CD14-positive monocyte (primary cell): ENCODE results near the gene OR2F1. TPM values are rescaled to one million over a fixed set of nuclear protein-coding genes. Genes with fewer than 3 reads are reported as not detected.
"Not testable (repeated sequence)": the region's sequence is repeated elsewhere in the genome, so short reads cannot be mapped to it uniquely, and the experiment has no call there.

Source experiments
- DNase-seq, 3 donors: peaks; one replicate each; pipeline ENCODE4 v3.0.0-alpha.2; 2011 to 2022
- H2AFZ ChIP-seq: 2 replicates; pipeline ENCODE4 v1.6.0; 2012; ENCODE audit warnings: mild to moderate bottlenecking, low read depth, low read length, inconsistent platforms; ENCODE audit not compliant: insufficient read depth, poor library complexity, severe bottlenecking
- H3K27ac ChIP-seq, 2 donors: 1 replicate in 1 of 2; 2 replicates in 1 of 2; pipeline ENCODE4 v1.5.1; 2012 to 2013; ENCODE audit warnings: low read length in 2 of 2, control low read depth in 1 of 2, inconsistent platforms in 1 of 2, low read depth in 1 of 2, mild to moderate bottlenecking in 1 of 2
- H3K27me3 ChIP-seq, 2 donors: one replicate each; pipeline versions ENCODE4 v1.6.0 to v1.6.1; 2011 to 2013; ENCODE audit warnings: low read length in 2 of 2; ENCODE audit not compliant: control insufficient read depth in 2 of 2, insufficient read depth in 2 of 2
- H3K36me3 ChIP-seq, 2 donors: replicated peaks in 1 of 2; 1 replicate in 1 of 2; 2 replicates in 1 of 2; pipeline versions ENCODE4 v1.5.1 to v1.6.1; 2012 to 2013; ENCODE audit warnings: low read length in 2 of 2, control low read depth in 1 of 2, inconsistent platforms in 1 of 2, mild to moderate bottlenecking in 1 of 2; ENCODE audit not compliant: insufficient read depth in 2 of 2, control insufficient read depth in 1 of 2
- H3K4me1 ChIP-seq, 2 donors: 1 replicate in 1 of 2; 2 replicates in 1 of 2; pipeline versions ENCODE4 v1.5.1 to v1.6.1; 2012 to 2013; ENCODE audit warnings: low read length in 2 of 2, control low read depth in 1 of 2, inconsistent platforms in 1 of 2, mild to moderate bottlenecking in 1 of 2, moderate library complexity in 1 of 2; ENCODE audit not compliant: insufficient read depth in 2 of 2, control insufficient read depth in 1 of 2
- H3K4me2 ChIP-seq: replicated peaks from 2 replicates; pipeline ENCODE3; 2012; ENCODE audit warnings: low read length, moderate library complexity, mild to moderate bottlenecking; ENCODE audit not compliant: poor library complexity, severe bottlenecking; ENCODE audit errors: extremely low read depth
- H3K4me3 ChIP-seq, 3 experiments: fragments of 200-600 bp in 1 of 3; sonication (generic) in 1 of 3; replicated peaks in 1 of 3; 1 replicate in 2 of 3; 2 replicates in 1 of 3; pipeline ENCODE4 v1.5.1; 2011 to 2013; ENCODE audit warnings: low read length in 3 of 3, mild to moderate bottlenecking in 3 of 3, control low read depth in 2 of 3, low read depth in 2 of 3, inconsistent platforms in 1 of 3, moderate library complexity in 1 of 3
- H3K79me2 ChIP-seq: 2 replicates; pipeline ENCODE4 v1.6.0; 2012; ENCODE audit warnings: mild to moderate bottlenecking, control low read depth, inconsistent platforms, low read length, moderate library complexity; ENCODE audit not compliant: insufficient read depth
- H3K9ac ChIP-seq: 2 replicates; pipeline ENCODE4 v1.6.0; 2017; ENCODE audit warnings: low read length, mild to moderate bottlenecking; ENCODE audit not compliant: insufficient read depth, poor library complexity, severe bottlenecking
- H3K9me3 ChIP-seq, 2 donors: replicated peaks in 1 of 2; 1 replicate in 1 of 2; 2 replicates in 1 of 2; pipeline versions ENCODE4 v1.5.1 to v1.6.1; 2012 to 2013; ENCODE audit warnings: low read length in 2 of 2, control low read depth in 1 of 2; ENCODE audit not compliant: control insufficient read depth in 1 of 2, insufficient read depth in 1 of 2
- H4K20me1 ChIP-seq: 2 replicates; pipeline ENCODE4 v1.6.0; 2012; ENCODE audit warnings: mild to moderate bottlenecking, low read length, control low read depth, moderate library complexity; ENCODE audit not compliant: insufficient read depth
- H3K27ac Mint-ChIP-seq, 7 donors: one replicate each; pipeline ENCODE4 v1.8.0; 2020; ENCODE audit warnings: mild to moderate bottlenecking in 7 of 7, mixed read lengths in 7 of 7, moderate library complexity in 6 of 7, inconsistent platforms in 2 of 7
- H3K27me3 Mint-ChIP-seq, 3 donors: one replicate each; pipeline ENCODE4 v1.8.0; 2021 to 2022; ENCODE audit warnings: low read depth in 3 of 3, mild to moderate bottlenecking in 3 of 3, mixed read lengths in 3 of 3, moderate library complexity in 3 of 3, inconsistent platforms in 1 of 3
- H3K36me3 Mint-ChIP-seq, 2 donors: one replicate each; pipeline ENCODE4 v1.8.0; 2020; ENCODE audit warnings: mixed read lengths in 2 of 2, inconsistent platforms in 1 of 2, mild to moderate bottlenecking in 1 of 2
- H3K4me1 Mint-ChIP-seq: one replicate; pipeline ENCODE4 v1.8.0; 2020; ENCODE audit warnings: mild to moderate bottlenecking, mixed read lengths
- H3K4me3 Mint-ChIP-seq, 2 donors: one replicate each; pipeline ENCODE4 v1.8.0; 2020; ENCODE audit warnings: mild to moderate bottlenecking in 2 of 2, mixed read lengths in 2 of 2, moderate library complexity in 1 of 2
- H3K9me3 Mint-ChIP-seq, 7 donors: one replicate each; pipeline ENCODE4 v1.8.0; 2020 to 2022; ENCODE audit warnings: mixed read lengths in 7 of 7, mild to moderate bottlenecking in 6 of 7, moderate library complexity in 6 of 7, inconsistent platforms in 2 of 7
- CTCF ChIP-seq: fragments of 200-600 bp; IDR thresholded peaks from one replicate; pipeline ENCODE4 v1.8.0; 2022; ENCODE audit warnings: antibody characterized with exemption, mild to moderate bottlenecking
- WGBS: methylation state at CpG from one replicate; pipeline ENCODE4 v1.1.5; 2013; ENCODE audit warnings: missing lambda C conversion rate; ENCODE audit not compliant: insufficient coverage; 5-methylcytosine and 5-hydroxymethylcytosine counted together
- intact Hi-C, 2 donors: fragments of 100-400 bp; cut with micrococcal nuclease; formaldehyde crosslinking; loops; one replicate each; pipeline versions ENCODE4 v1.15.0 to v1.15.1; 2023
- polyA plus RNA-seq, 3 donors: library from polyadenylated mRNA; depleted of rRNA in 1 of 3; unstranded in 2 of 3; stranded (reverse) in 1 of 3; fragments of 300-500 nt in 2 of 3; fragments of >200 nt in 1 of 3; fragmentation: Illumina TruSeq in 2 of 3; gene quantifications; 1 replicate in 2 of 3; 2 replicates in 1 of 3; pipeline ENCODE4 v1.2.3, GENCODE V29; 2012 to 2021

The OR2F1 gene
- polyA plus RNA-seq, 3 donors, result not detected

- 70% methylated on average over 1 of the region's 1 CpG for WGBS
- H3K4me1 Mint-ChIP-seq, H3K79me2 ChIP-seq, H3K4me1 ChIP-seq, H3K36me3 ChIP-seq, H3K4me3 ChIP-seq, H3K4me2 ChIP-seq, DNase-seq, H3K9ac ChIP-seq, H3K27me3 Mint-ChIP-seq, H3K27ac ChIP-seq, H3K36me3 Mint-ChIP-seq, intact Hi-C loops, H3K4me3 Mint-ChIP-seq, H2AFZ ChIP-seq, H4K20me1 ChIP-seq, H3K27me3 ChIP-seq: not testable (repeated sequence)
- Mint-ChIP-seq H3K27ac (peak overlapping the region in 1 of 7 donors; percentile 28), H3K9me3 (peaks cover 13 to 35% (median 23%) of the 10 kb centered on the region in 7 donors)
- peaks cover 22% of the 10 kb centered on the region in 2 donors for H3K9me3 ChIP-seq
Observed at GRCh38 chr7:144010821-144011220, 56.2 kb downstream of the OR2F1 start.

- Histone ChIP-seq H3K4me1 (no peaks in the 10 kb centered on the region), H3K9ac (no peak overlapping the region), H4K20me1 (no peaks in the 10 kb centered on the region), H3K79me2 (no peaks in the 10 kb centered on the region), H3K9me3 (peaks cover 22% of the 10 kb centered on the region in 2 donors), H3K36me3 (no peaks in the 10 kb centered on the region), H3K27me3 (no peaks in the 10 kb centered on the region), H2AFZ (no peak overlapping the region), H3K4me2 (no peak overlapping the region), H3K27ac (no peak overlapping the region), H3K4me3 (no peak overlapping the region)
- DNase-seq, result no peak
- H3K4me3 Mint-ChIP-seq, result no peak overlapping the region
- no peaks in the 10 kb centered on the region for H3K36me3 Mint-ChIP-seq
- intact Hi-C loops, result no loop called here
- H3K27me3 Mint-ChIP-seq, result peaks cover 0 to 1% (median 0%) of the 10 kb centered on the region in 3 donors
- H3K27ac Mint-ChIP-seq, result no peak overlapping the region
- TF ChIP-seq CTCF, result no peak
- peaks cover 2% of the 10 kb centered on the region for H3K4me1 Mint-ChIP-seq
- H3K9me3 Mint-ChIP-seq, result peaks cover 13 to 35% (median 23%) of the 10 kb centered on the region in 7 donors
- 100% methylated on average over 1 of the region's 5 CpGs for WGBS
Observed at GRCh38 chr7:144011458-144012230, 57.0 kb downstream of the OR2F1 start.

Other genes starting within 250 kb of the OR2F1 start
- gene CTAGE6, start 197.1 kb upstream of the OR2F1 start, polyA plus RNA-seq, result not detected
- 1 to 10 TPM; 1.8 to 3.3 (median 3.0) TPM for gene TCAF1, start 52.7 kb upstream of the OR2F1 start, polyA plus RNA-seq
- gene OR2F2, start 19.6 kb upstream of the OR2F1 start, polyA plus RNA-seq, result not detected
- gene OR6B1, start 45.5 kb downstream of the OR2F1 start, polyA plus RNA-seq, result not detected
- not detected for gene OR2A5, start 94.1 kb downstream of the OR2F1 start, polyA plus RNA-seq
- gene OR2A25, start 115.0 kb downstream of the OR2F1 start, polyA plus RNA-seq, result not detected
- gene OR2A12, start 131.4 kb downstream of the OR2F1 start, polyA plus RNA-seq, result not detected
- gene OR2A2, start 154.7 kb downstream of the OR2F1 start, polyA plus RNA-seq, result not detected
- not detected for gene OR2A14, start 168.3 kb downstream of the OR2F1 start, polyA plus RNA-seq
- gene CTAGE4, start 228.6 kb downstream of the OR2F1 start, polyA plus RNA-seq, result not detected
- gene ARHGEF35, start 241.0 kb downstream of the OR2F1 start, polyA plus RNA-seq, result under 1 TPM; 0.05 to 0.64 (median 0.10) TPM